ENCODE measurements around the gene PRUNE1.

PRUNE1 gene

DNA sequence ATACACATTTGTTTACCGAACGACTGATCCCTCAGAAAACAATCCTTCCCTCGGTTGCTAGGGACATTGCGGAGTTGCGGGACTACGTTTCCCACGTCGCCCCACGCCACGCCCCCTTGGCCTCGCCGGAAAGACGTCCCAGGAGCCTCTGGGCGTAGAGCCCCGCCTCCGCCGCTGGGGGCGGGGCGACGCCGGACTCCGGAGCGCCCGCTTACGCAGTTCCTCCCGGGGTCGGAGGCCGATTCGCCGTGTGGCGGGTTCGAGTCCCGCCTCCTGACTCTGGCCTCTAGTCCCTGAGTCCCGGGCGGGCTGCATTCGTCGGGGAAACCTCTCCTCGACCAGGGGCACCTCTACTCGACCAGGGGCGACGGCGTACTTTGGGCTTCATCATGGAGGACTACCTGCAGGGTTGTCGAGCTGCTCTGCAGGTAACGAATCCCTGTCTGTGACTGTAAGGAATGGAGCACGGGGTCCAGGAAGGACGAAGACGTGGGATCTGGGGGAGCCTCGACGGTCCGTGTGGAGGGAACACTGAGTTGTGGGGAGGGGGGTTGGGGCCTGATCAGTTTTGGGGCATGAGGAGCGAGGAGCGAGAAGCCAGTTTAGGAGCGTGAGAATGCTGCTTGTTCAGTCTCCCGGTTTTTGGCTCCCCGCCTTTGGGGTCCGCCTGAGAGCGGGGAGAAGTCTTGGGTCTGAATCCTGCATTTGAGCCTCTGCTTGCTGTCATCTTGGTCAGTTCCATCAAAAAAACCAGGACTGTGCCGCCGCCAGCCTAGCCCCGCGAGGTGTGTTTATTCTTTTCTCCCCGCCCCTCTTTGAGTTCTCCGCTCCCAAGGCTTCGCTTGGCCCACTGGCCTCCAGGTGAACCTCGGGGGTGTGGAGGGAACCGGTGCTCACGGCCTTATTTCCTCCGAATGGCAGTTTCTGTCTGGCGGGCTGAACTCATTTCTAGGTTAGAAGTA is at the start of gene PRUNE1:
Gene PRUNE1 (plus strand): TSS at position 206 of the 962 bp plus-strand sequence. CDS start 184 bp downstream, at position 390.
- DNase-seq (ENCODE audit: low read depth in 2 of 2), result peak; percentile 97 to 98

DNA sequence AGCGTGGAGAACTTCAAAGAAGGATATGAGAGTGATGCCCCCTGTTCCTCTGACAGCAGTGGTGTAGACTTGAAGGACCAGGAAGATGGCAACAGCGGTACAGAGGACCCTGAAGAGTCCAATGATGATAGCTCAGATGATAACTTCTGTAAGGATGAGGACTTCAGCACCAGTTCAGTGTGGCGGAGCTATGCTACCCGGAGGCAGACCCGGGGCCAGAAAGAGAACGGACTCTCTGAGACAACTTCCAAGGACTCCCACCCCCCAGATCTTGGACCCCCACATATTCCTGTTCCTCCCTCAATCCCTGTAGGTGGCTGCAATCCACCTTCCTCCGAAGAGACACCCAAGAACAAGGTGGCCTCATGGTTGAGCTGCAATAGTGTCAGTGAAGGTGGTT is 47.6 kb upstream of the PRUNE1 start:
- DNase-seq (ENCODE audit: low read depth in 2 of 2), result no peak

GRCh38 chr1:150961756-150962155 is 46.5 kb upstream of the PRUNE1 start:
- no peak for DNase-seq (ENCODE audit: low read depth in 2 of 2)

GRCh38 chr1:150963321-150964163 is 44.7 kb upstream of the PRUNE1 start:
- no peak for DNase-seq (ENCODE audit: low read depth in 2 of 2)

- no peak for DNase-seq (ENCODE audit: low read depth in 2 of 2)
These were observed 44.1 kb upstream of the PRUNE1 start for GRCh38 chr1:150964164-150964489.

- DNase-seq (ENCODE audit: low read depth in 2 of 2), result no peak
These were observed 42.6 kb upstream of the PRUNE1 start for GRCh38 chr1:150965605-150966004.

DNA sequence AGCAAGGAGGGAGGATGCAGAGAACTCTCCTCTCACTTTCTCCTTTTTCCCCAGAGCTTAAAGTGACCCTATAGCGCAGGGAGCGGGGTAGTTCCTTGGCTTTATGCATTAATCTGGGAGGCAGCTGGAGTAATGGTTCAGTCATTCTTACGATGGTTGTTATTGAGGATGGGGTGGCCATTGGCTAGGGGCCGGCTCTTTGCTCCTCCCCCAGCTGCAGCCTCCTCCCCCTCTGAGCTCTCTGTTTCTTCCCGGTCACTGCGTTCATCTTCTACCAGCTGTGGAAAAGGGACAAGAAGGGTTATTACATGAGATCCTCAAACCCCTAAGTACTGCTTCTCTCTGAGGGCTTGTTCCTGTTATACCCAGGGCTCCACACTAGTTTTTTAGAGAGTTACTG is 42.2 kb upstream of the PRUNE1 start:
- DNase-seq (ENCODE audit: low read depth in 2 of 2), result no peak

DNA sequence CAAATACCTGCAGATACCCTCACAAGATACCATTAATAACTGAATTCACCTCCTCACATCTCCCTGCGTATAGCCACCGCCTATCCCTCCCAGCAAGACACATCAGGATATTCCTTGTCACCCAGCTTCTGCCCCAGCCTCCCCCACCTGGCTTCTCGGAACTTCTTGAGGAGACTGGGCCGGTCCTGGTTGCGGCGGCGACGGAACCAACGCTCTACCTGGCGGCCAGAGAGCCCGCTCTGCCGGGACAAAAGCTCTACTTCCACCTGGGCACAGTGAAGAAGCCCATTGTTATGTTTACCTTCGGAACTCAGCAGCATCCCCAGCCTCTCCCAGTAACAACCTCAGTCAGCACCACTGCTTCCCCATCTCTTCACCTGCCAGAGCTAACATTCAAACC is 40.3 kb upstream of the PRUNE1 start:
- DNase-seq (ENCODE audit: low read depth in 2 of 2), result no peak

DNA sequence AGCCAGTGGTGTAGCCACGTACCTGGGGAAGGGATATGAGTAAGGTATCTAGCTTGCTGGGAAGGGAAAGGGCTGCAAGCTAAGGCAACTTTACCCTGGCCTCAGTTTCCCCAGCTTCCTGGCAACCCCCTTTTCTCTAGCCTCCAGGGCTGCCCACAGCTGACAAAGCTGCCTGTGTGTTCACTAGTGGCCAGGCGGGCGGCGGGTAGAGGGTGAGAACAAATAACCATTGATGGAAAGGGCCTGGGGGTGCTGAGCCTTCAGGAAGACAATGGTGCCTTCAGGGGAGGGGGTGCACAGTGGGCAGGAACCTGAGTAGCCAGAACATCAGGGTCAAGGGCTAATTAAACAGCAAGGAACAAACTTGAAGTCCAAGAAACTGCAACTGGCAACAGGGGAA is 39.8 kb upstream of the PRUNE1 start:
- no peak for DNase-seq (ENCODE audit: low read depth in 2 of 2)

- no peak for DNase-seq (ENCODE audit: low read depth in 2 of 2)
These were observed 38.6 kb upstream of the PRUNE1 start for GRCh38 chr1:150969626-150970025.

DNA sequence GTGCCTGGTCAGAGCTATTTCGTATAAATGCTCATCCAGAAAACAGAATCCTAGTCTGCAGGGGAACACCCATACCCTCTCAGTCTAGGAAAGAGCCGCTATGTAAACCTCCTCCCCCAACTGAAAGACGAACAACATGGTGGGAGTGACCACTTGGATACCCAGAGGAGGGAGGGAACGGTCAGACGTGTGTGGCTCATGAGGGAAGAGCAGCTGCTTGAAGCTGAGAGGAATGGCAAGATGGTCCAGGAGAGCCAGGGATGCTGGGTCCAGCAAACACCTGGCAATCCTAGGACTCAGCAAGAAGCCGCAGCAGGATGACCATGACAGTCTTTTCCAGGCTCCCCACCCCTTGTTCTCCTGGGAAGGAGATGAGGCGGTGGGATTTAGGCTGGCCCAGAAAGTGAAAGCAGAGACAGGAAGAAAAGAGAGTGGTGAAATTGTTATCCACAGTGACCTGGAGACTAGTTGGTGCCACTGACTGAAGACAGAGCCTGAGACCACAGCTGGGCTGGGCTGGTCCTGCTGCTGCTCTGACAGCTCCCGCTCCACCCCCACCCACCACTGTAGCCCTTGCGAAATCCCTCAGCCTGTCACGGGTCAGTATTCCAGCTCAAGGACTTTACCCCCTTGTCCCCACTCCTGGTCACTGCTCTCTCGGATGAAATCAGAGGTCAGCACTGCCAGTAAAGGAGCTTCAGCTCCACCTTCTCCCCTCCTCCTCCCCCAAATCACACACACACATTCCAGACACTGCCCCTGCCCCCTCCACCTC is 37.3 kb upstream of the PRUNE1 start:
- no peak for DNase-seq (ENCODE audit: low read depth in 2 of 2)

GRCh38 chr1:150971583-150972416 is 36.4 kb upstream of the PRUNE1 start:
- no peak for DNase-seq (ENCODE audit: low read depth in 2 of 2)

- DNase-seq (ENCODE audit: low read depth in 2 of 2), result no peak
These were observed 35.8 kb upstream of the PRUNE1 start for GRCh38 chr1:150972417-150972940.

GRCh38 chr1:150973258-150973835 is 34.9 kb upstream of the PRUNE1 start:
- no peak for DNase-seq (ENCODE audit: low read depth in 2 of 2)

DNA sequence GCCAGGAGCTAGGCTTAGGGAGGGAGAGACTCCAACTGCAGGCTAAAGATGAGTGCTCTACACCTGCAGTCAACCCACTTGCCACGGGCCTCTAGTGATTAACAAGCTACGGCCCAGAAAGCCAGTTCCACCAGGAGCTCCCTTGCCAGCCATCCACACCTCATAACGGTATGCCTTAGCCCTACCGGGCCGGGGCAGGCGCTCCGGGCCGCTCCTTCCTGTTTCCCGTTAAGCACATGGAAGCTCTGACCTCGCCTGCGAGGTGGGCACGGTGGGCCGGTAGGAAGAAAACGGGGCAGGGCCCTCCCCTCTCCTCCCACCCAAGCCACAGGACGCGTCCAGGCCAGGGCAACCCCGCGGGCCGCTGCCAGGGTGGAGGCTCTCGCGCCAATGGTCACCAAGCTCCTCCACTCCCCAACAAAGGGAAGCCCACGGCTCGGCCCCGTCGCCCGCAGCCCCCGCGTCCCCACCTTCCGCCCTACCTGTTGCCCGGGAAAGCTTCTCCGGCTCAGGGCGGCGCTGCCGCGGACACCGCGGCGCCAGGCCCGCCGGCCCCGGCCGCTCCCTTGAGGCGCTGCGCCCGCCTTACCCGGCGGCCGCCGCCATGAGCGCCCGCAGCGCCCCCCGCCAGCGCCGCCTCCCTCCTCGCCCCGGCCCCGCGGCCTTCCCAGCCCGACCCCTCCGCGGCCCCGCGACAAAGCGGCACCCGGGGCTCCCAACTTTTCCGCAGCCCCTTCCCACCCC is 34.2 kb upstream of the PRUNE1 start:
- DNase-seq (ENCODE audit: low read depth in 2 of 2), result peak in 1 of 2 donors; percentile 23

DNA sequence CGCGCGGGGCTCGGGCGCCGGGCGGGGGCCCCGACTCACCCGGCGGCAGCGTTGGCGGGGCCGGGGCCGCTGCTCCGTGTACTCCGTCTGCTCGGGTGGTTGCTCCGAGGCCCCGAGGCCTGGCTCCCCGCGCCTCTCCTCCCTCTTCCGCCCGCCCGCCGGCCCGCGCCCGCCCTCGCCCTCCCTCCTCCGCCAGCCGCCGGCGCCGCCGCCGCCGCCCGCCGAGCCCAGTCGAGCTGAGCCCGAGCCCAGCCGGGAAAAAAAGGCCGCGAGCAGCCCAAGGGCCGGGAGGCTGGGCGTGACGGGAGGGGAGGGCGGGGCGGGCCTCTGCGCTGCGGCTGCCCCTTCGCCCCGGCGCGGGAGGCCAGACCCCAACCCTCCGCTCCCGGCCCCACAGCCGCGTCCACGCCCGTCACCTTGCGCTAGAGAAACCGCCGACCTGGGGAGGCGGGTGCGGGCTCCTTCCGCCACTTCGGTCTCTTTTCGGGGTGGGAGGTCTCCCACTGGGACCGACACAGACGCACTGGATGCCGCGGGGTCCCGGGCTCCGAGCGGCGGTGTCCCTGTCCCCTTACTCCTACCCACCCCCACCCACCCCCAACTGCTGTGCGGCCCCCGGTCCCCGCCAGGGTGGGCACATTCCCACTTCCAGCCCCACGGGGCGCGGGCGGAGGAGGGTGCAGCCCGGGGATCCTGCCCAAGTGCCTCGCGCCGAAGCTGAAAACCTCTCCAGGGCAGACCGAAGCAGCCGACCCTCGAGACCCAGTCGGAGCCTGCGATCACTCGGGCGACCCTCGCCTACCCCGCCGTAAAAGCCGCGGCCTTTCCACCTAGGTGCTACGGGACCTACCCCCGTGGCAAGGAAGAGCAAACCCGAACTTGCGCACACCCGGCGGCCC is 33.4 kb upstream of the PRUNE1 start, which contains the start of gene CERS2:
Gene CERS2 (minus strand): TSS at position 256 of the 899 bp plus-strand sequence. CDS start 5,745 bp downstream, outside the sequence.
- DNase-seq (ENCODE audit: low read depth in 2 of 2), result peak; percentile 54 to 65

GRCh38 chr1:150976401-150976821 is 31.8 kb upstream of the PRUNE1 start:
- no peak for DNase-seq (ENCODE audit: low read depth in 2 of 2)

All from stimulated activated CD4-positive, alpha-beta T cell treated with anti-CD3 and anti-CD28 coated beads, Interleukin-4, amount 100 ng/mL, for 48 hours (primary cell).